Neural cell (in vitro differentiated cells): ENCODE data around the gene TNFRSF4. TPM values are rescaled to one million over a fixed set of nuclear protein-coding genes. Genes with fewer than 3 reads are reported as not detected.

ENCODE experiments used
- H2AFZ ChIP-seq: fragments of 200-600, 300-800 bp; sonication (generic), shearing (Covaris generic); 2 replicates; pipeline ENCODE4 v1.6.0; 2014; ENCODE audit warnings: low read depth, mild to moderate bottlenecking, antibody characterized with exemption, low read length, moderate library complexity
- H3F3A ChIP-seq: fragments of 200-600 bp; shearing (Covaris generic); 2 replicates; pipeline ENCODE4 v1.6.1; 2016; ENCODE audit warnings: mild to moderate bottlenecking, moderate library complexity, mixed read lengths, antibody characterized with exemption, low read length; ENCODE audit not compliant: insufficient read depth, poor library complexity, severe bottlenecking
- H3K27ac ChIP-seq: fragments of 200-600, 300-800 bp; sonication (generic), shearing (Covaris generic); 2 replicates; pipeline ENCODE4 v1.5.1; 2014; ENCODE audit warnings: mild to moderate bottlenecking, low read length, moderate library complexity
- H3K27me3 ChIP-seq: fragments of 300-800, 200-600 bp; sonication (generic), shearing (Covaris generic); 2 replicates; pipeline ENCODE4 v1.6.0; 2014; ENCODE audit warnings: mild to moderate bottlenecking, low read depth, low read length, moderate library complexity; ENCODE audit not compliant: insufficient read depth
- H3K36me3 ChIP-seq: fragments of 300-800, 200-600 bp; sonication (generic), shearing (Covaris generic); 2 replicates; pipeline ENCODE4 v1.5.1; 2014; ENCODE audit warnings: mild to moderate bottlenecking, antibody characterized with exemption, low read length, moderate library complexity; ENCODE audit not compliant: insufficient read depth
- H3K4me2 ChIP-seq: fragments of 300-800, 200-600 bp; sonication (generic), shearing (Covaris generic); 2 replicates; pipeline ENCODE4 v1.6.0; 2014; ENCODE audit warnings: mild to moderate bottlenecking, low read length
- H3K4me3 ChIP-seq: fragments of 300-800, 200-600 bp; sonication (generic), shearing (Covaris generic); 2 replicates; pipeline ENCODE4 v1.5.1; 2014; ENCODE audit warnings: mild to moderate bottlenecking, low read length, moderate library complexity
- H3K79me2 ChIP-seq: fragments of 200-600 bp; shearing (Covaris generic); replicated peaks from 2 replicates; pipeline ENCODE4 v1.6.0; 2014; ENCODE audit warnings: mild to moderate bottlenecking, low read length, moderate library complexity; ENCODE audit not compliant: insufficient read depth
- H3K9ac ChIP-seq: fragments of 300-800, 200-600 bp; sonication (generic), shearing (Covaris generic); 2 replicates; pipeline ENCODE4 v1.6.1; 2016; ENCODE audit warnings: mild to moderate bottlenecking, low read length, mixed read lengths
- H3K9me2 ChIP-seq: fragments of 200-600 bp; shearing (Covaris generic); 2 replicates; pipeline ENCODE4 v1.6.1; 2016; ENCODE audit warnings: mild to moderate bottlenecking, low read length, mixed read lengths; ENCODE audit not compliant: insufficient read depth
- H3K9me3 ChIP-seq: fragments of 200-600, 300-800 bp; sonication (generic), shearing (Covaris generic); 2 replicates; pipeline ENCODE4 v1.6.1; 2016; ENCODE audit warnings: mild to moderate bottlenecking, mixed run types, low read length, moderate library complexity, mixed read lengths
- H4K20me1 ChIP-seq: fragments of 200-600 bp; shearing (Covaris generic); 2 replicates; pipeline ENCODE4 v1.6.1; 2016; ENCODE audit warnings: mild to moderate bottlenecking, mixed run types; ENCODE audit not compliant: insufficient read depth
- EP300 ChIP-seq: fragments of 450-650 bp; conservative IDR thresholded peaks from 2 replicates; pipeline ENCODE4 v1.6.1; 2014; ENCODE audit warnings: antibody characterized with exemption, mild to moderate bottlenecking, moderate library complexity; ENCODE audit not compliant: poor library complexity, severe bottlenecking
- EZH2 ChIP-seq: fragments of 200-600, 300-800 bp; shearing (Covaris generic), sonication (generic); IDR thresholded peaks from 2 replicates; pipeline ENCODE4 v1.6.1; 2014; ENCODE audit warnings: antibody characterized with exemption, low read length, borderline replicate concordance, mild to moderate bottlenecking; ENCODE audit not compliant: insufficient read depth, poor library complexity, severe bottlenecking
- MXI1 ChIP-seq: fragments of 450-650 bp; conservative IDR thresholded peaks from 2 replicates; pipeline ENCODE4 v1.6.1; 2014; ENCODE audit warnings: antibody characterized with exemption, mild to moderate bottlenecking; ENCODE audit not compliant: poor library complexity, severe bottlenecking
- POLR2AphosphoS5 ChIP-seq: IDR thresholded peaks from 2 replicates; pipeline ENCODE4 v1.6.1; 2012
- RAD21 ChIP-seq: fragments of 450-650 bp; conservative IDR thresholded peaks from 2 replicates; pipeline ENCODE4 v1.6.1; 2014; ENCODE audit warnings: antibody characterized with exemption, mild to moderate bottlenecking, moderate library complexity
- SMC3 ChIP-seq: fragments of 450-650 bp; conservative IDR thresholded peaks from 2 replicates; pipeline ENCODE4 v1.6.1; 2014; ENCODE audit warnings: antibody characterized with exemption, mild to moderate bottlenecking, moderate library complexity; ENCODE audit not compliant: poor library complexity
- TAF1 ChIP-seq: IDR thresholded peaks from 2 replicates; pipeline ENCODE4 v1.6.1; 2012; ENCODE audit warnings: low read depth
- polyA plus RNA-seq: library from polyadenylated mRNA; depleted of rRNA; stranded (reverse); fragments of >200 nt; gene quantifications from 2 replicates; pipeline ENCODE4 v1.2.3, GENCODE V29; 2014
- TF ChIP-seq, protein P1 (sequence below): IDR thresholded peaks from 2 replicates; pipeline ENCODE4 v1.6.1; 2012; ENCODE audit warnings: borderline replicate concordance
- TF ChIP-seq, protein P2 (sequence below): fragments of 450-650 bp; IDR thresholded peaks from 2 replicates; pipeline ENCODE4 v1.5.1; 2014; ENCODE audit warnings: antibody characterized with exemption, mild to moderate bottlenecking, moderate library complexity; ENCODE audit not compliant: poor library complexity, severe bottlenecking

TNFRSF4 gene
- polyA plus RNA-seq, 1 donor from 2014 or later: not detected

DNA sequence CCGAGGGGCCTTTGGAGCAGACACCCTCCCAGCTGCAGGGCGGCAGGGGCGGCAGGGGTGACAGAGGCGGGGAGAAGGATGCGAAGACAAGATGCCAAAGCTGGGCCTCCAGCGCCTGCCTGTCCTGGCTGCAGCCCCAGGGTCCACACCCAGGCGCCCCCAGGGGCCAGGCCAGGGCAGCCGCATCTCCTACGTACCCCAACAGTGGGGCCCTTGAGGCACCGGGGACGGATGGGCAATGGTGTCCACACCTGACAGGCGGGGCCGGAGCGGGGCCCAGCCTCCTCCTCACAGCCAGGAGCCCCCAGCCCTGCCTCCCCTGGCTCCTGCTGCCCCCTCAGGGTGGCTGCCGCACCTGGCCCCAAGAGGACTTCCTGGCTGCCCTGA is 25.3 kb upstream of the TNFRSF4 start:
- H2AFZ ChIP-seq: no peak overlapping the region
- no peaks in the 10 kb centered on the region for H3K9me3 ChIP-seq
- no peak overlapping the region for H3K9ac ChIP-seq
- H3K27me3 ChIP-seq: no peaks in the 10 kb centered on the region
- H3K36me3 ChIP-seq: no peaks in the 10 kb centered on the region
- H3K9me2 ChIP-seq: no peaks in the 10 kb centered on the region
- TF ChIP-seq POLR2AphosphoS5 (no peak), MXI1 (no peak), TAF1 (no peak), EZH2 (no peak), SMC3 (no peak), EP300 (no peak), RAD21 (no peak)
- TF ChIP-seq, protein P1, sequence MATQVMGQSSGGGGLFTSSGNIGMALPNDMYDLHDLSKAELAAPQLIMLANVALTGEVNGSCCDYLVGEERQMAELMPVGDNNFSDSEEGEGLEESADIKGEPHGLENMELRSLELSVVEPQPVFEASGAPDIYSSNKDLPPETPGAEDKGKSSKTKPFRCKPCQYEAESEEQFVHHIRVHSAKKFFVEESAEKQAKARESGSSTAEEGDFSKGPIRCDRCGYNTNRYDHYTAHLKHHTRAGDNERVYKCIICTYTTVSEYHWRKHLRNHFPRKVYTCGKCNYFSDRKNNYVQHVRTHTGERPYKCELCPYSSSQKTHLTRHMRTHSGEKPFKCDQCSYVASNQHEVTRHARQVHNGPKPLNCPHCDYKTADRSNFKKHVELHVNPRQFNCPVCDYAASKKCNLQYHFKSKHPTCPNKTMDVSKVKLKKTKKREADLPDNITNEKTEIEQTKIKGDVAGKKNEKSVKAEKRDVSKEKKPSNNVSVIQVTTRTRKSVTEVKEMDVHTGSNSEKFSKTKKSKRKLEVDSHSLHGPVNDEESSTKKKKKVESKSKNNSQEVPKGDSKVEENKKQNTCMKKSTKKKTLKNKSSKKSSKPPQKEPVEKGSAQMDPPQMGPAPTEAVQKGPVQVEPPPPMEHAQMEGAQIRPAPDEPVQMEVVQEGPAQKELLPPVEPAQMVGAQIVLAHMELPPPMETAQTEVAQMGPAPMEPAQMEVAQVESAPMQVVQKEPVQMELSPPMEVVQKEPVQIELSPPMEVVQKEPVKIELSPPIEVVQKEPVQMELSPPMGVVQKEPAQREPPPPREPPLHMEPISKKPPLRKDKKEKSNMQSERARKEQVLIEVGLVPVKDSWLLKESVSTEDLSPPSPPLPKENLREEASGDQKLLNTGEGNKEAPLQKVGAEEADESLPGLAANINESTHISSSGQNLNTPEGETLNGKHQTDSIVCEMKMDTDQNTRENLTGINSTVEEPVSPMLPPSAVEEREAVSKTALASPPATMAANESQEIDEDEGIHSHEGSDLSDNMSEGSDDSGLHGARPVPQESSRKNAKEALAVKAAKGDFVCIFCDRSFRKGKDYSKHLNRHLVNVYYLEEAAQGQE: no peak
- TF ChIP-seq, protein P2, sequence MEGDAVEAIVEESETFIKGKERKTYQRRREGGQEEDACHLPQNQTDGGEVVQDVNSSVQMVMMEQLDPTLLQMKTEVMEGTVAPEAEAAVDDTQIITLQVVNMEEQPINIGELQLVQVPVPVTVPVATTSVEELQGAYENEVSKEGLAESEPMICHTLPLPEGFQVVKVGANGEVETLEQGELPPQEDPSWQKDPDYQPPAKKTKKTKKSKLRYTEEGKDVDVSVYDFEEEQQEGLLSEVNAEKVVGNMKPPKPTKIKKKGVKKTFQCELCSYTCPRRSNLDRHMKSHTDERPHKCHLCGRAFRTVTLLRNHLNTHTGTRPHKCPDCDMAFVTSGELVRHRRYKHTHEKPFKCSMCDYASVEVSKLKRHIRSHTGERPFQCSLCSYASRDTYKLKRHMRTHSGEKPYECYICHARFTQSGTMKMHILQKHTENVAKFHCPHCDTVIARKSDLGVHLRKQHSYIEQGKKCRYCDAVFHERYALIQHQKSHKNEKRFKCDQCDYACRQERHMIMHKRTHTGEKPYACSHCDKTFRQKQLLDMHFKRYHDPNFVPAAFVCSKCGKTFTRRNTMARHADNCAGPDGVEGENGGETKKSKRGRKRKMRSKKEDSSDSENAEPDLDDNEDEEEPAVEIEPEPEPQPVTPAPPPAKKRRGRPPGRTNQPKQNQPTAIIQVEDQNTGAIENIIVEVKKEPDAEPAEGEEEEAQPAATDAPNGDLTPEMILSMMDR: no peak
- H3K27ac ChIP-seq: no peak overlapping the region
- no peaks in the 10 kb centered on the region for H4K20me1 ChIP-seq
- no peak overlapping the region for H3K4me2 ChIP-seq
- H3F3A ChIP-seq: no peaks in the 10 kb centered on the region
- H3K79me2 ChIP-seq: no peaks in the 10 kb centered on the region
- no peak overlapping the region for H3K4me3 ChIP-seq

DNA sequence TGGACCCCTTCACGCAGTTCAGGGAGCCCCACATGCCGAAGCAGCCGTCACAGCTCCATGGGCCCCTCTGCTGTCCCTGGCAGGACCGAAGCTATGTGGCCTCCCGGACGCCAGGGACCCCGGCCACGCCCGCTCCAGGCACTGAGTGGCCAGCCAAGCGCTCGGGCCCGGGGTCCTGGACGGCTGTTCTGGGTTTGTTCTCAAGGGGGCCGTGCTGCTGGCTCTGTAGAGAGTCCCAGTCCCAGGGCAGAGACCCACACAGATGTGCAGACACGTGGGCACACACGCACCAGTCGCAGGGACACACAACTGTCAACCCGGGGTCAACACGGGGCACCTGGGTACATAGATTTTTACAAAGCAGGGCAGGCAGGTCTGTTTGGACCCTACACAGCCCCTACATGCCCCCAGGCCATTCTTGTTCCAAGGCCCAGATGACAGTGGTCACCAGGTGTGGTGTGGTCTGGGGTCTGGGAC is 24.8 kb upstream of the TNFRSF4 start:
- Histone ChIP-seq H3K9me2 (no peaks in the 10 kb centered on the region), H4K20me1 (no peaks in the 10 kb centered on the region), H3K27me3 (no peaks in the 10 kb centered on the region), H3K9me3 (no peaks in the 10 kb centered on the region), H3F3A (no peaks in the 10 kb centered on the region), H3K36me3 (no peaks in the 10 kb centered on the region), H3K79me2 (no peaks in the 10 kb centered on the region), H2AFZ (no peak overlapping the region), H3K4me3 (no peak overlapping the region), H3K4me2 (no peak overlapping the region), H3K9ac (no peak overlapping the region), H3K27ac (no peak overlapping the region)
- TF ChIP-seq SMC3: no peak
- TF ChIP-seq TAF1: no peak
- no peak for TF ChIP-seq RAD21
- TF ChIP-seq, protein P2: no peak
- TF ChIP-seq EP300: no peak
- no peak for TF ChIP-seq EZH2
- no peak for TF ChIP-seq MXI1
- no peak for TF ChIP-seq POLR2AphosphoS5
- TF ChIP-seq, protein P1: no peak
